GM10847 (cell line): Measurements from ENCODE around the gene GATAD2A.

Experiments used
- POLR2A ChIP-seq: IDR thresholded peaks from 2 replicates; pipeline ENCODE4 v1.6.1; 2011; ENCODE audit not compliant: insufficient read length; ENCODE audit errors: extremely low read depth

The GATAD2A gene

GRCh38 chr19:19530423-19530804, 124.9 kb downstream of the GATAD2A start:
- no peak for TF ChIP-seq POLR2A

DNA sequence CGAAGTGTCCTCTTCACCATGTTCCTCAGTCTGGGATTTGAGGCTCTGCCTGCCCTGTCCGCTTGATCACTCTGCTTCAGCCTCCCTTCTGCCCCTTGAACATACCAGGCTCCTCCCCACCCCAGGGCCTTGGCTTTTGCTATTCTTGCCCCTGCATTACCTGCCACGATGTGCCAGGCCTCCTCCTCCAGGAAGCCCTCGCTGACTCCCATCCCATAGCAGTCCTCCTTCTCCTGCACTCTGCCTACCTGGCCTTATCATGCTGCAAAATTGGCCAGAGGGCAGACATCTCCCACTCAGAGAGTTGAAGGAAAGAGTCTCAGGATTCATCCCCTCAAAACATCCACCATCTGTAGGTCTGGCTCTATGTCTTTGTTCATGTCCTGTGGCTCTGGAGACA, 125.4 kb downstream of the GATAD2A start:
- no peak for TF ChIP-seq POLR2A

- no peak for TF ChIP-seq POLR2A
Measured at GRCh38 chr19:19531951-19532805, 126.7 kb downstream of the GATAD2A start.

GRCh38 chr19:19532806-19533701, 127.6 kb downstream of the GATAD2A start:
- no peak for TF ChIP-seq POLR2A

- TF ChIP-seq POLR2A, result no peak
Measured at GRCh38 chr19:19533841-19534240, 128.4 kb downstream of the GATAD2A start.

DNA sequence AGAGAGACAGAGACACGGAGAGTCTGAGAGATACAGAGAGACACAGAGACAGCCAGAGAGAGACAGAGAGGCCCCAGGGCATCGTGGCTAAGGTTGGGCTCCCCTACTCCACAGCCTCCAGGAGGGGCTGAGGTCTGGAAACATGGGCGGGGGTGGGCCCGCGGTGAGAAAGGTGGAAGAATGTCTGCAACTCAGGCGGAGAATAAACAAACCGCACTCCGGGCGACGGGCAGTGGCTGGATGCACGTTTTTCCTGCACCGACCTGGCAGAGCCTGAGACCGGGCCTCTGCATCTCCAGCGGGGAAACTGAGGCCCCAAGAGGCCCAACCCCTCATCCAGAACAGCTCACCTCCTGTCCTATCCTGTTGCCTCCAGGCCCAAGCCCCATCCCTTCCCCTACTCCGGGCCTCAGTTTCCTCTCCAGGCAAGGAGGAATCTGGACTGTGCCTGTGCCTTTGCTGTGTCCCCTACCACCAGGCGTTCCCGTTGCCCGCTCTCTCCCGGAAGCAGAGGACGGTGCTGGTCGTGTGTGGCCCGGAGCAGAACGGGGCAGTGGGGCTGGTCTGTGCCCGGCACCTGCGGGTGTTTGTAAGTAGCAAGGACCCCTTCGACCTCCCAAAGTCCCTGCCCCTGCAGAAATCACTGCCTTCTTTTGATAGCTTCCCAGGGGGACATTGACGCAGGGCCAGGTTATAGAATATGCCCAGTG, 129.2 kb downstream of the GATAD2A start:
- TF ChIP-seq POLR2A, result no peak

DNA sequence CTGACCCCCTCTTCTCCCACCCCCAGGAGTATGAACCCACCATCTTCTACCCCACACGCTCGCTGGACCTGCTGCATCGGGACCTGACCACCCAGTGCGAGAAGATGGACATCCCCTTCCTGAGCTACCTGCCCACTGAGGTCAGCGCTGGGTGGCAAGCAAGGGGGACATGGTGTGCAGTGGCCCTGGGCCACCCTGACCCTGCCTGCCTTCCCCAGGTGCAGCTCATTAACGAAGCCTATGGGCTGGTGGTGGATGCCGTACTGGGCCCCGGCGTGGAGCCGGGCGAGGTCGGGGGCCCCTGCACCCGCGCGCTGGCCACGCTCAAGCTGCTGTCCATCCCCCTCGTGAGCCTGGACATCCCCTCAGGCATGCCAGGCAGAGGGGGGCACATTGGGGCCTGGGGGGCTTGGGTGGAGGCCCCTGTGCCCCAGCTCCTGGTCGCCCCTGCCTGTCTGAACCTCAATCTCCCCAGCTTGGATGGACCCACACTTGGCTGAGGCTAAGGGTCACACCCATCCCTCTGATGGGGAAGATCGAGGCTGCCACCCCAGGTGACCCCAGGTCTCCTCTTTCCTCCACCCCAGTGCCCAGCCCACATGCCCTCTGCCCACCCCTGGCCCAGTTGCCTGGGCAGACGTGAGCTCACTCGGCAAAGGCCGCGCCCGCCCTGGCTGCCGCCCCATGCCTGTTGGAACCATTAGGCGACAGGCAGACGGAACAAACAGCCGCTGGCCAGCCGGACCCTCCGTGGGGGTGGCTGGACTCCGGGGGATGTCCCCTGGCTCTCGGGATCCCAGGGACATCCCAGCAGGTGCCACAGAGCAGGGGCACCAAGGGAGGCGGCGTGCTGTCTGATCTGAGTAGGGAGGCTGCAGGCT, 130.1 kb downstream of the GATAD2A start:
- no peak for TF ChIP-seq POLR2A

- TF ChIP-seq POLR2A, result no peak
Measured at GRCh38 chr19:19537075-19538048, 131.9 kb downstream of the GATAD2A start.

DNA sequence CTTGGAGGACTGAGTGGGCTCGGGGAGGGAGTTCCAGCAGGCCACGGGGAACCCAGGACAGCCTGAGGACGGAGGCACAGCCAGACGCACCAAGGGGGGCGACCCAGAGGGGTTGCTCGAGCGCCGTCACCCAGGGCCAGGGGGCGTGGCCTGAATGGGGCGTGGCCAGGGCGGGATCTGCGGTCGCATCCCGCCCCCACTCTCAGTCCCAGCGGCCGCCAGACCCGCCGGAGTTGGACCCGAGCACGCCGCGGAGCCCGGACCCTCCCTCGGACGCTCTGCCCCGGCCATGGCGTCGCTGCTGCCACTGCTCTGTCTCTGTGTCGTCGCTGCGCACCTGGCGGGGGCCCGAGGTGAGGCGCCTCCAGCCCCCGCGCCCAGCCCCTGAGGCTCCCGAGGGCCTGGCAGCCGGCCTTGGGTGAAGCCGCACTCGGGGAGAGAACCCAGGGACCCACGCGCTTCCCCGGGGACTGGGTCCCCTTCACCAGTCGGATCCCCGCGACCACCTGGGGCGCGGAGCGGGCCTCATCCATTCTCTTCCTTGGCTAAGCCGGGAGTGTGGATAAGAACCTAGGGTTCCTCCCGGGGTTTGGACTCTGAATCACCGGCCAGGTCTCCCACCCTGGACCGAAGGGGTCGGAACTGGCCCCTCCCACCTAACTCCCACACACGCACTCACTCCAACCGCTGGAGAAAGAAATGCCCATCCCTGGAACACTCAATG, 132.7 kb downstream of the GATAD2A start, which contains the start of gene CILP2:
Gene CILP2 (plus strand): TSS at position 205 of the 724 bp plus-strand sequence. CDS start 85 bp downstream, at position 290.
- no peak for TF ChIP-seq POLR2A

GRCh38 chr19:19538785-19539166, 133.3 kb downstream of the GATAD2A start:
- TF ChIP-seq POLR2A, result no peak

DNA sequence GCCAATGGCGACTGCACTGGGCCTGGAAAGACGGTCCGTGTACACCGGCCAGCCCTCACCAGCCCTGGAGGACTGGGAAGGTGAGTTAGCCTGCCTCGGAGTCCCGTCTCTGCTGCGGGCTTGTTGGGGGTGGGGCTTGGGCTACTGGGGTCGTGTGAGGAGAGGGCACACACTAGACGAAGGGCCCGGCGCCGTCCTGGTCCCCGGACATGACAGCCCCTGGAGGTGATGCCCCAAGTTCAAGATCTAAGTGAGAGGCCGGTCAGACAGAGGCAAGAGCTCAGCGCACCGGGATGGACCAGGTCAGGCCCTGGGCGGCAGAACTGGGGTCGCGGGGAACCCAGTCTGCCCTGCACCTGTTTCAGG, 134.2 kb downstream of the GATAD2A start:
- TF ChIP-seq POLR2A, result no peak

DNA sequence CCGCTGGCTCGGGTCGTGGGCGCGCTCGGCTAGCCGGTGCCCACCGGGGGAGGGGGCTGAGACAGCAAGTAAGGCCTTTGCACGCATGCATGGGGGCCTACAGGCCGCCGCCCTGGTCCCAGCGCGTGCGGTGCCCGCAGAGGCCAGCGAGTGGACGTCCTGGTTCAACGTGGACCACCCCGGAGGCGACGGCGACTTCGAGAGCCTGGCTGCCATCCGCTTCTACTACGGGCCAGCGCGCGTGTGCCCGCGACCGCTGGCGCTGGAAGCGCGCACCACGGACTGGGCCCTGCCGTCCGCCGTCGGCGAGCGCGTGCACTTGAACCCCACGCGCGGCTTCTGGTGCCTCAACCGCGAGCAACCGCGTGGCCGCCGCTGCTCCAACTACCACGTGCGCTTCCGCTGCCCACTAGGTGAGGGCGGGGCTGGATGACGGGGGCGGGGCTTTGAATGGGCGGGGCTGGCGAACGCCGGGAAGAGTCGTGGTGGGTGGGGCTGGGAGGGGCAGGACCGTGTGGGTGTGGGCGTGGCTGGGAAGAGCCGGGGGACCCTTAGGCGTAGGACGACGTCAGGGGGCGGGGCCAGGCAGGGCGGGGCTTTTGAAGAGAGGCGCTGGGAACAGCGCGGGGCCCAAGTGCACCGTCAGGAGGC, 134.7 kb downstream of the GATAD2A start:
- no peak for TF ChIP-seq POLR2A

GRCh38 chr19:19540715-19541515, 135.4 kb downstream of the GATAD2A start:
- no peak for TF ChIP-seq POLR2A
